ENCODE data around the gene PHF20. TPM values are rescaled to one million over a fixed set of nuclear protein-coding genes. Genes with fewer than 3 reads are reported as not detected.

The PHF20 gene
- total RNA-seq, 2 donors from 2014 or later = 17.6 to 25.1 TPM

DNA sequence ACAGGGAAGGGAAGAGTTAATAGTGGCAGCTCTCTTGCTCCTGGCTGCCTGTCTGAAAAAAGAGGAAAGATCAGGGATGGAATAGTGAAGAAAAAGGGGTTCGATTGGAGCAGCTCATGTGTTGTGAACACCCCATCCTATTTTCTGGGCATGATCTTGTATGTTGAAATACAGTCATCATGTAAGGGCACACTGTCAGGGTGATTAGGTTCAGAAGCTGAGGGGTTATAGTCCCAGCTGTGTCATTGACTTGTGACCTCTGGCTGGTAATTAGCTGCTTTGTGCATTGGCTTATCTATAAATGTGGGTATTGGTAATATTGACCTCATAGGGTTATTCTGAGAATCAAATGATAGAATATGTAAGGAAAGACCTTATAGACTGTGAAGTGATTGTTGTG lies 30.1 kb downstream of the PHF20 start:
- Histone ChIP-seq H3K9me3 (no peaks in the 10 kb centered on the region), H3K36me3 (replicated peaks in 1 of 2; ENCODE audit: insufficient read depth in 1 of 2, low read depth in 2 of 2) (peaks cover 0 to 4% of the 10 kb centered on the region in 2 donors), H3K4me1 (no peaks in the 10 kb centered on the region), H3K27me3 (no peaks in the 10 kb centered on the region), H3K27ac (no peak overlapping the region), H3K4me3 (no peak overlapping the region)
- TF ChIP-seq, protein P1, sequence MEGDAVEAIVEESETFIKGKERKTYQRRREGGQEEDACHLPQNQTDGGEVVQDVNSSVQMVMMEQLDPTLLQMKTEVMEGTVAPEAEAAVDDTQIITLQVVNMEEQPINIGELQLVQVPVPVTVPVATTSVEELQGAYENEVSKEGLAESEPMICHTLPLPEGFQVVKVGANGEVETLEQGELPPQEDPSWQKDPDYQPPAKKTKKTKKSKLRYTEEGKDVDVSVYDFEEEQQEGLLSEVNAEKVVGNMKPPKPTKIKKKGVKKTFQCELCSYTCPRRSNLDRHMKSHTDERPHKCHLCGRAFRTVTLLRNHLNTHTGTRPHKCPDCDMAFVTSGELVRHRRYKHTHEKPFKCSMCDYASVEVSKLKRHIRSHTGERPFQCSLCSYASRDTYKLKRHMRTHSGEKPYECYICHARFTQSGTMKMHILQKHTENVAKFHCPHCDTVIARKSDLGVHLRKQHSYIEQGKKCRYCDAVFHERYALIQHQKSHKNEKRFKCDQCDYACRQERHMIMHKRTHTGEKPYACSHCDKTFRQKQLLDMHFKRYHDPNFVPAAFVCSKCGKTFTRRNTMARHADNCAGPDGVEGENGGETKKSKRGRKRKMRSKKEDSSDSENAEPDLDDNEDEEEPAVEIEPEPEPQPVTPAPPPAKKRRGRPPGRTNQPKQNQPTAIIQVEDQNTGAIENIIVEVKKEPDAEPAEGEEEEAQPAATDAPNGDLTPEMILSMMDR (IDR thresholded peaks at IDR 0.05) = no peak
- no peak for TF ChIP-seq POLR2A (IDR thresholded peaks at IDR 0.05)
- intact Hi-C loops (cut with DNase I) = no loop called here
- ATAC-seq = no peak
- no peak for DNase-seq
- 91 to 93% methylated on average over 1 of the region's 1 CpG for WGBS, 2 donors

DNA sequence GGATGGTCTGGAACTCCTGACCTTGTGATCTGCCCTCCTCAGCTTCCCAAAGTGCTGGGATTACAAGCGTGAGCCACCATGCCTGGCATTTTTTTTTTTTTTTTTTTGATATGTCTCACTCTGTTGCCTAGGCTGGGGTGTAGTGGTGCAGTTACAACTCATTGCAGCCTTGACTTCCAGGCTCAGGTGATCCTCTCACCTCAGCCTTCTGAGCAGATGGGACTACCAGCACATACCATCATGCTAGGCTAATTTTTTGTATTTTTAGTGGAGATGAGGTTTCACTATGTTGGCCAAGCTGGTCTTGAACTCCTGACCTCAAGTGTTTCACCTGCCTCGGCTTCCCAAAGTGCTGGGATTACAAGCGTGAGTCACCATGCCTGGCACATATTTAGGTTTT lies 34.3 kb downstream of the PHF20 start:
- 95 to 97% methylated on average over 3 of the region's 3 CpGs for WGBS, 2 donors
- H3K9me3 ChIP-seq = no peaks in the 10 kb centered on the region
- no peak for DNase-seq
- intact Hi-C loops (cut with DNase I) = no loop called here
- TF ChIP-seq POLR2A (IDR thresholded peaks at IDR 0.05) = no peak
- TF ChIP-seq, protein P1 (IDR thresholded peaks at IDR 0.05) = no peak
- H3K27me3 ChIP-seq = no peaks in the 10 kb centered on the region
- H3K27ac ChIP-seq = no peak overlapping the region
- ATAC-seq = no peak
- H3K4me1 ChIP-seq = no peaks in the 10 kb centered on the region
- peaks cover 0 to 4% of the 10 kb centered on the region in 2 donors for H3K36me3 ChIP-seq (replicated peaks in 1 of 2; ENCODE audit: insufficient read depth in 1 of 2, low read depth in 2 of 2)
- H3K4me3 ChIP-seq = no peak overlapping the region

GRCh38 chr20:35807877-35808276 lies 36.1 kb downstream of the PHF20 start:
- Histone ChIP-seq H3K27me3 (no peaks in the 10 kb centered on the region), H3K27ac (no peak overlapping the region), H3K9me3 (no peaks in the 10 kb centered on the region), H3K4me3 (no peak overlapping the region), H3K36me3 (replicated peaks in 1 of 2; ENCODE audit: insufficient read depth in 1 of 2, low read depth in 2 of 2) (peaks cover 0 to 4% of the 10 kb centered on the region in 2 donors), H3K4me1 (no peaks in the 10 kb centered on the region)
- DNase-seq = no peak
- intact Hi-C loops (cut with DNase I) = no loop called here
- 88 to 96% methylated on average over 2 of the region's 2 CpGs for WGBS, 2 donors
- ATAC-seq = no peak
- TF ChIP-seq, protein P1 (IDR thresholded peaks at IDR 0.05) = no peak
- TF ChIP-seq POLR2A (IDR thresholded peaks at IDR 0.05) = no peak

- intact Hi-C loops (cut with DNase I) = no loop called here
- no peaks in the 10 kb centered on the region for H3K27me3 ChIP-seq
- no peaks in the 10 kb centered on the region for H3K9me3 ChIP-seq
- no peak overlapping the region for H3K4me3 ChIP-seq
- TF ChIP-seq POLR2A (IDR thresholded peaks at IDR 0.05) = no peak
- TF ChIP-seq, protein P1 (IDR thresholded peaks at IDR 0.05) = no peak
- ATAC-seq = no peak
- DNase-seq = no peak
- no peaks in the 10 kb centered on the region for H3K4me1 ChIP-seq
- no peak overlapping the region for H3K27ac ChIP-seq
- no peaks in the 10 kb centered on the region for H3K36me3 ChIP-seq (replicated peaks in 1 of 2; ENCODE audit: insufficient read depth in 1 of 2, low read depth in 2 of 2)
- WGBS, 2 donors = 66 to 93% methylated on average over 2 of the region's 2 CpGs
Observed at GRCh38 chr20:35820715-35821114, 48.9 kb downstream of the PHF20 start.

GRCh38 chr20:35821807-35822242 lies 50.0 kb downstream of the PHF20 start:
- Histone ChIP-seq H3K4me3 (no peak overlapping the region), H3K36me3 (replicated peaks in 1 of 2; ENCODE audit: insufficient read depth in 1 of 2, low read depth in 2 of 2) (no peaks in the 10 kb centered on the region), H3K27me3 (no peaks in the 10 kb centered on the region), H3K9me3 (no peaks in the 10 kb centered on the region), H3K27ac (no peak overlapping the region), H3K4me1 (no peaks in the 10 kb centered on the region)
- intact Hi-C loops (cut with DNase I) = no loop called here
- DNase-seq (no peak), ATAC-seq (no peak)
- 96 to 97% methylated on average over 8 of the region's 8 CpGs for WGBS, 2 donors
- TF ChIP-seq POLR2A (IDR thresholded peaks at IDR 0.05) = no peak
- TF ChIP-seq, protein P1 (IDR thresholded peaks at IDR 0.05) = no peak
